Left forelimb (tissue), 1 donor: ENCODE data around the gene PPP2R1A.

Experiments
- DNase-seq: peaks from one replicate; pipeline ENCODE4 v3.0.0-alpha.2; 2018; ENCODE audit warnings: low spot score

The PPP2R1A gene

DNA sequence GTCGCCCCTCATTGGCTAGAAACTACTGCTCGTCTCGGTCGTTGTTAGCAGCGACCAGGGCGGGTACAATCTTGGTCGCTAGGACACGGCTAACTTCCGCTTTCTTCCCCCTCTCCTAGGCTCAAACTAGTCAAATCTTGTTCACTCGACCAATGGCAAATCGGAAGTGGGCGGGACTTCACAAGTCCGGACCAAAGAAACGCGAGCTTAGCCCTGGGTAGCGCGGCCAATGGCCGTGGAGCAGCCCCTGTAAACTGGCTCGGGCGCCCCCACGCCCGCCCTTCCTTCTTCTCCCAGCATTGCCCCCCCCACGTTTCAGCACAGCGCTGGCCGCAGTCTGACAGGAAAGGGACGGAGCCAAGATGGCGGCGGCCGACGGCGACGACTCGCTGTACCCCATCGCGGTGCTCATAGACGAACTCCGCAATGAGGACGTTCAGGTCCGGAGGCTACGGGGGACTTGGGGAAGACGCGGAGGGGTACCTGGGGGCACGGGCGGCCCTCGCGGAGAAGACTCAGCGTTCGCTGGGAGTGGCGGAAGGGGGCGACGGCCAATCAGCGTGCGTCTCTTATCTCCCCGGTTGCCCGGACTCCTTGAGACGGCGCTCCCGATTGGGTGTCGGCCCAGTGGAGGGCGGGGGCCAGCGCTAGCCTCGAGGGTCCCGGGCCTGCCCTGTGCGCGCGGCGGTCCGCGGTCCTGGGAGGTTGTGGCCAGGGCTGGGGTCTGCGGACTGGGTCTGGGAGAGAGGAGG, at the start of gene PPP2R1A:
Gene PPP2R1A, plus strand, starts transcription at position 318 of the 752 bp plus-strand sequence. Its CDS starts 45 bp downstream, at position 363.
- peak; percentile 99 for DNase-seq

DNA sequence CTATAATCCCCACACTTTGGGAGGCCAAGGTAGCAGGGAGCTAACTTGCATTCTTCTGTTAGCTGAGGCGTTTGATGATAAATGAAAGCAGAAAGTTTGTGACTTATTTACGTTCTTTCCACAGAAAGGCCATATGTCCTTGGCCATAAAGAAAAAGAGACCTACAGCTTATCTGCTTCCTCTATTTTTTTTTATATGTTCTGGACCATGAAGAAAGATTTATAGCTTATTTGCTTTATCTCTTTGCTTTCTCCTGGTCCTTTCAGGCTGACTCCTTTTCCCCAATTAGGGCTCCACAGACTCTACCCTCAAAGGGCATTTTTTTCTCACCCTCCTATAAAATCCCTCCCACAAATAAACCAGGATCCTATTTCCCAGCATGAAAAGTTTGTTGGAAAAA, 48.6 kb upstream of the PPP2R1A start:
- DNase-seq: no peak

DNA sequence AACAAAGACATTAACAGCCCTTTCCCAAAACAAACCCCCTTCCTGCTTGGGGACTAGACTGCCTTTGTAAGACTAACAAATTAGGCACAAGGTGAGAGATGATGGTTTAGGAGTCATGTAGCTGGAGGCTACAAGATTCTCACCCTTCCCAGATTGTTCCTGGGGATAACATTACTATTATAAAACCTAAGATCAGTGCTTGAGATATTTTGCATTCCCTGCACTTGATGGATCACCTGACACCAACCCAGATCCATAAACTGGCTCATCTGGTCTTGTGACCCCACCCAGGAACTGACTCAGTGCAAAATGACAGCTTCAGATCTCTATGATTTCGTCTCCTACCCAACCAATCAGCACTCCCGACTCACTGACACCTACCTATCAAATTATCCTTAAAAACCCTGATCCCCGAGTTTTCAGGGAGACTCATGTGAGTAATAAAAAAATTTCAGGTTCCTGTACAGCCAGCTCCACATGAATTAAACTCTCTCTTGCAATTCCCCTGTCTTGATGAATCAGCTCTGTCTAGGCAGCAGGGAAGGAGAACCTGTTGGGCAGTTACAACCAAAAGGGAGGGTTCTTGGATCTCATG, 47.8 kb upstream of the PPP2R1A start:
- no peak for DNase-seq

DNA sequence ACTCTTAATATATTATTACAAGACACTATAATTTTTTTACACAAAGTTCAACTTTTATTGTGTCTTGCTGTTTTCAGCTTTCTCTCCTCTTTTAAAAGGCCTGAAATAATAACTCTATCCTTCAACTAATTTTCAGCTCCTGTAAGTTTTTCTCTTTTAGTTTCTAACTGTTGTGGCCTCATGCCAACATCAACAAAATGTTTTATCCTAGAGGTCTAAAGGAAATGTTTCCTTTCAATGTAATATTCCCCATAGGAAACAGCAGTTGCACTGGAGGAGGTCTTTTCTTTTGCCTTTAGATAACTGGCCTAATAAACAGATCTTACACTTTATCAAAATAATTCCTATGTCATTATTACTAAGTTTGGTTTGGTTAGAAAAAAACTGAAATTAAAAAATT, 41.6 kb upstream of the PPP2R1A start:
- no peak for DNase-seq

DNA sequence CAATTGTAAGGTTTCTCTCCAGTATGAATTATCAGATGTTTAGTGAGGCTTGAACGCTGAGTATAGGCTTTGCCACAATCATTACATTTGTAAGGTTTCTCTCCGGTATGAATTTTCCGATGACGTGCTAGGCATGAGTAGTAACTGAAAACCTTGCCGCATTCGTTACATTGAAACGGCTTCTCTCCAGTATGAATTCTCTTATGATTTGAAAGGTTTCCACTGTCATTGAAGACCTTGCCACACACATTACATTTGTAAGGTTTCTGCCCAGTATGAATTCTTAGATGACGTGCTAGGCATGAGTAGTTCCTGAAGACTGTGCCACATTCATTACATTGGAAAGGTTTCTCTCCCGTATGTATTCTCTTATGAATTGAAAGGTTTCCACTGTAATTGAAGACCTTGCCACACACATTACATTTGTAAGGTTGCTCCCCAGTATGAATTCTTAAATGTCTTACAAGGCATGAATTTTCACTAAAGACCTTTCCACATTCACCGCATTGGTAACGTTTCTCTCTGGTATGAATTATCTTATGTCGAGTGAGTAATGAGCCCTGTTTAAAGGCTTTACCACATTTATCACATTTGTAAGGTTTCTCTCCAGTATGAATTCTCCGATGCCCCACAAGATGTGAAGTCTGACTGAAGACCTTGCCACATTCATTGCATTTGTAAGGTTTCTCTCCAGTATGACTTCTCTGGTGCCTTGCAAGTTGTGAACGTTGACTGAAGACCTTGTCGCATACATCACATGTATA, 34.1 kb upstream of the PPP2R1A start:
- DNase-seq: no peak

DNA sequence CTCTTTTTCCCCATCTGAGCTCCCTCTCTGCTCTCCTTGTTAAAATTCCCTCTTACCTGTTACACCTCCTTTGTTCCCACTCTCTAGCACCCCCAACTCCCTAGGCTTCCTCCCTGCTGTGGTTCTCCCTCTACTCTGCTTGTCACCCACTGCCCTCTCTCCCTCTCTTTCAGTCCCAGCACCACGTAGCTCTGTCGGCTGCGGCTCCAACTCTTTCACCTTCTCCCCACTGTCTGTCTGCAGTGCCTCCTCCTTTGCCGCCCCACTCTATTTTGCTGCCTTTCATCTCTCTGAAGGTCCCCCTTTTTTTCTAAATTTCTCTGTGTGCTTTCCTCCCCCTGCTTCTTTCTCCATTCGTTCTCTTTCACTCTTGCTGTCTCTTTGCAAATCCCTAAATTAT, 19.5 kb upstream of the PPP2R1A start:
- DNase-seq: no peak

DNA sequence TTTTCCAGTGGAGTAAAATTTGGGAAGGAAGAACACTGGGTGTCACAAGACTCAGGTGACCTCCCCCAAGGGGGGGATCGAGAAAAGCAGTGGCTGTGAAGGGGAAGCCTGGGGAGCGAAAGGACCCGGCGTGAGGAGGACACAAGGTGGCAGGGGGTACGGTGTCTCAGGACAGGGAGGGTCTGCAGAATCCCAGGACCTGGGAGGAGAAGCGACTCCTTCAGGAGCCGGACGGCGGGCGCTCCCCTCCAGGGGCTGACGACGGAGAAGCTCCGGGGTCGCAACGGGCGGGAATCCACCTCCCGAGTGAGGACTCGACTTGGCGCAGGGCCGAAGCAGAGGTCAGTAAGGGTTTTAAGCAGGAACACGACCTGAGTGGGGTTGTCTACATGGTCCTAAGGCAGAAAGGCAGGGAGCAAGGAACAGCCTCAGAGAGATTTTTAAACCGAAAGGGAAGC, 19.0 kb upstream of the PPP2R1A start:
- peak; percentile 70 for DNase-seq

DNA sequence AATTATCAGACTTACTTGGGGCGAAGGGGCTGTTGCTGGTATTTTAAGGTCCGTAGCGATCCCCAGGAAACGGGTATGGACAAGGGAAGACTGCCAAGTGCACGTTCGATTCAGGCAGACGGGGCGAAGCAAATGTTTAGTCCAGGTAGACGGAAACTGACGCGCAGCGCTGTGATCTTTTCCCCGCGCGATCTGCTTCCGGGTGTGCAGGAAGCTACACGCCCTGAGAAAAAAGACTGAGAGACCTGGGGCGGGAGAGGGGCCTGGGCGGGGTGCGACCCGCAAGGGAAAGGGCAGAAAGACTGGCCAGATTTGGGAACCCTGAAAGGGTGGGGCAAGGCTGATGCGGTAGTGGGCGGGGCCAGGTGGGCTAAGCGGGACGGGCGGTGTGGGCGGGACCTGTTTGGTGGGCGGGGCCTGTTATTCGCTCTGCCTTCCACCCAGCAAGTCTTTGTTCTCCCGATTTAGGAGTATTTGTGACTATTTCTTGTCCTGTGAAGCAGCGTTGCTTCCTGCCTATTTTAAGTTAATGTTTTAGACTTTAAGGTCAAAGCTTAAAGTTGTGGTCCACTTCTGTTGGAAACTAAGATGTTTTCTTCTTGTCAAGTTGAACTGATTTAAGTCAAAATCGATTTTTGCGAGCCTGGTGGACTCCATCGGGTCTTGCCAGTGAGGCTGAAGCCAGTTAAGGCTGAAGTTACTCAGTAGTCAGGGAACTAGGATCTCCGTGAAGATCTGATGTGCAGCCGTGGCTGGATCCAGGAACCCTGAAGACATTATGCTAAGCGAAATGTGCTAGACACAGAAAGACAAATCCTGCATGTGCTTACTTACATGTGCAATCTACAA, 18.3 kb upstream of the PPP2R1A start, which contains the start of gene ZNF836:
Gene ZNF836, minus strand, starts transcription at position 301 of the 849 bp plus-strand sequence. CDS start 3,549 bp downstream, outside the sequence.
- peak; percentile 89 for DNase-seq

DNA sequence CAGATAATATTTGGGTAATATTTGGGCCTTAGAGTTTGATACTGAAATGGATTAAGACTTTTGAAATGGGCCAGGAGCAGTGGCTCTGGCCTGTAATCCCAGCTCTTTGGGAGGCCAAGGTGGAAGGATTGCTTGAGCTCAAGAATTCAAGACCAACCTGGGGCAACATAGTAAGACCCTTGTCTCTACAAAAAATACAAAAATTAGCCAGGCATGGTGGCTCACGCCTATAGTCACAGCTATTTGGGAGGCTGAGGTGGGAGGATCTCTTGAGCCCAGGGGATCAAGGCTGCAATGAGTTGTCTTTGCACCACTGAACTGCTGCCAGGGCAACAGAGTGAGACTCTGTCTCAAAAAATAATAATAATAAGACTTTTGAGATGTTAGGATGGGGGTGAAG, 17.5 kb upstream of the PPP2R1A start:
- DNase-seq: no peak

DNA sequence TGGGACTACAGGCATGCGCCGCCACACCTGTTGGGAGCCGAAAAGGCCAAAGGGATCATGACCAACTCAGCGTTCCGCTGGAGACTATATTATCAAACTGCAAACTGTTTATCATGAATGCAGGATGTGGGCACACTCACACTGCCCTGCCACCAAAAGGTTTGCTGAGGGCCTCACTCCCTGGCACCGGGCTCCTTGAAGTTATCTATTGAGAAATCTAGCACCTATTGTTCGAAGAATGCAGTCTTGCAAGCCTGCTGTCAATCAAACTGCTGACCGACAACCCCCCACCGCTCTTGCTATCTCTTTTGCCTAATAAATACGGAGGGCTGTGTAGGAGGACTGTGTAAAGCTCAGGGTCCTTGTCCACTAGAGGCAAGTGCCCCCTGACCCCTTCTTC, 13.3 kb upstream of the PPP2R1A start:
- DNase-seq: no peak

DNA sequence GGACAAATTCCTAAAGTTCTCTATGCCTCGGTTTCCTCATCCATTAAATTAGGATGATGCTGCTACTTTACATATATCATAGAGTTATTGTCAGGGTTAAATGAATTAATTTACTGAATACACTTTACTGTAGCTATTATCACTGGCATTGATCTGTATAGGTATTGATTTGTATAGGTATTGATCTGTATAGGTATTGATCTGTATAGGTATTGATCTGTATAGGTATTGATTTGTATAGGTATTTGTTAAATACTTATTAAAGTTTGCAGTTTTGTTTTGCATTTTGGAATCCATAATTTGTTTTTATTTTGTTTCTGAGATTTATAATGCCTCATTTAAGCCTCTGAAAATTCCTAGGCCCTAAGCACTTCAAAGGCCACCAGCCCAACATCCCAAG, 2.4 kb upstream of the PPP2R1A start:
- DNase-seq: no peak

DNA sequence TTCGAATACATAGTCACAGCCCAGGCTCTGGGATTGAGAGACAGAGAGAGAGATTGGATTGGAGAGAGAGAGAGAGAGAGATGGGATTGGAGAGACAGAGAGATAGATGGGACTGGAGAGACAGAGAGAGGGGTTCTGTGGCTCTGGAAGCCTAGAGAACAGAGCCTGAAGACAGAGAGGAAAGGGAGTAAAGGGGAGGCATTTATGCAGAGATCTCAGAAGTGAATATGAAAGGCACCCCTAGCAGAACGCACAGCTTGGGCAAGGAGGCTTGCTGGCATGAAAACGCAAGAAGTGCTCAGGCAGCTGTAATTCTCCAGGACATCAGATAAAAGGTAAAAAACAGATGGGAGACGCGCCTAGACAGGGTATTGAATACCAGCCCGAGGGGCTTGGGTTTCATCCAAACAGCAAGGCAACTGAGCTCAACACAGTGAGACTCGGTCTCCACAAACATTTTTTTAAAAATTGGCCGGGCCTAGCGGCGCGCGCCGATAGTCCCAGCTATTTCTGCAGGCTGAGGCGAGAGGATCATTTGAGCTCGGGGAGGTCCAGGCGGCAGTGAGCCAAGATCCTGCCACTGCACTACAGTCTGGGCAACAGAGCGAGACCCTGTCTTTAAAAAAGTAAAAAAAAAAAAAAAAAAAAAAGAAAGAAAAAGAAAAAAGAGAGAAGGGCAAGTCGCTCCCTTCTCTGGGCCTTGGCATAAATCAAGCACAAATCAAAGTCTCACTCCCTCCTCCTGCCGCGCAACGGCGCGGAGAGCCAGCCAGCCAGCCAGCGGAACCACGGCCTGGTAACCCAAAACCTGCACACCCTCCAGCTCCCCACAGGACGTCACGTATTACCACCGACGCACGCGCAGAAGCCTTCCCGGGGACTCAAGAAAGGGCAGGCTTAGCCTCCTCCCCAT, 774 bp upstream of the PPP2R1A start:
- DNase-seq: peak; percentile 98

DNA sequence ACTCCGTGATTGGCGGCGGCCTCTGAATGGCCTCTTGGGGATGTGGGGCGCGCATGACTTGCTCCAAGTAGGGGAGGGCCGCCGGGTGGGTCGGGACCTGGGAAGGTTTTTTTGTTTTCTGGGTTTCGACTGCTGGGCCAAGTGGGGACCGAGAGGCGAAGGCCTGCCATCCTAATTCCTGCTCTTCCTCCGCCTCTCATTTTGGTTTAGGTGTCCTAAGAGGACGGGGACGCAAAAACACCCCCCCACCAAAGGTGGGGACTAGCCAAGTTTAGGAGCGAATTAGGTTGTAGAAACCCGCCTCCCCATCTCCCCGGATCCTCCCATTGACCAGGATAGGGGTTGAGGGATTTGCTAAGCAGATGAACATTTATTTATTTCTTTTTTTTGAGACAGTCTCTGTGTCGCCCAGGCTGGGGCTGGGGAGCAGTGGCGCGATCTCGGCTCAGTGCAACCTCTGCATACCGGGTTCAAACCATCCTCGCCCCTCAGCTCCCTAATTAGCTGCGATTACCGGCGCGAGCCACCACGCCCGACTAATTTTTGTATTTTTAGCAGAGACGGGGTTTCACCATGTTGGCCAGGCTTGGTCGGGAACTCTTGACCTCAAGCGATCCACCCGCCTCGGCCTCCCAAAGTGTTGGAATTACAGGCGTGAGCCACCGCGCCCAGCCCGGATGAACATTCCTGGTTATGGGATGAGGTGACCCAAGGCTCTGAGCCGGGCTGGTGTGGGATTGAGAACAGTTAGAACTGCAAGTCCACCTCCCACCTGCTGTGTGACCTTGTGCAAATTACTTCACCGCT, 838 bp downstream of the PPP2R1A start:
- no peak for DNase-seq

DNA sequence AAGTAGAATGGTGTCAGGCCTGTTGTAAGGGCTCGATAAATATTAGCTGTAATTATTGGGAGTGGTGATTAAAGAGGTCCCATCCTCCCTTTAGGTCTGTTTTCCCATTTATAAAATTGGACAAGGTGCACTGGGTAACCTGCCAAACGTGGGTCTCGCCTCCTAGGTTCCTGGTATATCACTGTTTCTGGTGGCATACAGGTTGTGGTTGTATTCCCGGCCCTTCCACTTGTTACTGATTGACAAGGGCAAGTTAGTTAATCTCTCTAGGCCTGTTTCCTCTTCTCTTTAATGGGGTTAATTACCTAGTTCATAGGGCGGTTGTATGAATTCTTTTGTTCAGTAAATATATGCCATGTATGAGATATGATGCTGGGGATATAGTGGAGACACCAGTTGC, 1.5 kb downstream of the PPP2R1A start:
- DNase-seq: no peak

DNA sequence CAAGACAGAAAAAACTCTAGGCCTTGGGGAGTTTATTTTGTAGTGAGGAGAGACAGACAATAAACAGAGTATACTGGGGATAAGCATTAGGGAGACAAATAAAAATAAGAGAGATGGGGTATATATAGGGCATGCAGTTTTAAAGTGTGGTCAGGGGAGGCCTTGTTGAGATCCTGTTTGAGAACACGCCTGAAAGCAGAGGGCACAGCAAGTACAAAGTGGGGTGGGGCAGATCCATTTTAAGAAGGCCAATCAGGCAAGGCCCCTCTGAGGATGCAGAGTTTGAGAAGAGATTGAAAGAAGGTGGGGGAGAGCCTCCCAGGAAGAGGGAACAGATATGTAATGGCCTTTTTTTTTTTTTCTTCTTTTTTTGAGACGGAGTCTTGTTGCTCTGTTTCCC, 2.1 kb downstream of the PPP2R1A start:
- DNase-seq: no peak

DNA sequence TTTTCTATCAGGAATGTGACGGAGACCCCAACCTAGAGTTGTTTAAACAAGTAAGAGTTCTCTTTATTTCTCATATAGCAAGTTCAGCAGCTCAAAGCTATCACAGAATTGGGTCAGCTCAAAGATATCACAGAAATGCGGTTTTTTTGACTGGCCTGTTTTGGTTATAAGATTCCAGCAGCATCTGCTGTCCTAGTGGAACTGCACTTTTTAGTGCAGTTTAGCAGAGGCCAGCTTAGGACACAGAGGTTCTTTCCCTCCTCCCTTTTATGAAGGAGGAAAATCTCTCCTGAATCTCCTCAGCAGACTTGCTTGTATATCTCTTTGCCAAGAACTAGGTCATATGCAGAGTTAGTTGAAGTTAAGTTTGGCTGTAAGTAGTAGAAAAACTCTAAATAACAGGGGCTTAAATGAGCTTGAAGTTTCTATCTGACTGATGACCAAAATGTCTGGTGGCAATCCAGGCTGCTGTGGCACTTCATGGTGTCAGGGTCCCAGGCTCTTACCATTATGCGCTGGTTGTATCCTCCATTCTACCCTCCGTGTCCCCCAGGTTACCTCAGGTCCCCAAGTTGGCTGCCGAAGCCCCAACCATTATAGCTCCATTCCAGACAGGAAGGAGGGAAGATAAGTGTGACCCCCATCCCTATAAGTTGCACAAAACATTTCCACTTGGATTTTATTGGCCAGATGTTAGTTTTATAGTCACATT, 6.6 kb downstream of the PPP2R1A start:
- DNase-seq: no peak

DNA sequence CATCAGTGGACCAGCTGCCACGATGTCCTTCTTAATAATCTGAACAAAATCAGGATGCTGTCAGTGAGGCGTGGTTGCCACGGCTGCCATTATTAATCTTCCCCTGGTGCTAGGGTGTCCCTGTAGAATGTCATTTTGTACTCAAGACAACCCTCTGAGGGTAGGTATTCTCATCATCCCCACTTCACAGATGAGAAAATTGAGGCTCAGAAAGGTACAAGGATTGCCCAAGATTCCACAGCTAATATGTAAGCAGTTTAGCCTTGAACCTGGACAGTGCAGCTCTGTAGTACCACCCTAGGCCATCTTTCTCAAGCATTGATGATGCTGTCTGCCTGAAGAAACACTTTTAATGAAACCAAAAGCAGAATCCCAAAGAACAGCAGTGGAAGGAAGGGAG, 8.1 kb downstream of the PPP2R1A start:
- no peak for DNase-seq

DNA sequence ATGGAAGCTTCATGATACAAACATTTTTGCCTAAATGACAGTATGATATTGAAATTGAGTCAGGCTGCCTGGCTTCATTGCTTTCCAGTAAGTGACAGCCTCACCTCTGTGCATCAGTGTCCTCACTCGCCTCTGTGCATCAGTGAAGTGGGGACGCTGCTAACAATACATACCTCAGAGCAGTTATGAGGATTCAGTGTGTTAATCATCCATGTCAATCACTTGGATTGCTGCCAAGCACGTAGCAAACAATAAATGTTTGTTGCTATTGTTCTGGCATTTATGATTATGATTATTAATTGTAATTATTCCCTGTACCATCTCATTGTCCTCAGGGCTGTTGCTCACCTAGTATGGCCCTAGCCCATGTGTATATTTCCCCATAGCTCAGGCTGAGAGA, 8.8 kb downstream of the PPP2R1A start:
- DNase-seq: no peak

DNA sequence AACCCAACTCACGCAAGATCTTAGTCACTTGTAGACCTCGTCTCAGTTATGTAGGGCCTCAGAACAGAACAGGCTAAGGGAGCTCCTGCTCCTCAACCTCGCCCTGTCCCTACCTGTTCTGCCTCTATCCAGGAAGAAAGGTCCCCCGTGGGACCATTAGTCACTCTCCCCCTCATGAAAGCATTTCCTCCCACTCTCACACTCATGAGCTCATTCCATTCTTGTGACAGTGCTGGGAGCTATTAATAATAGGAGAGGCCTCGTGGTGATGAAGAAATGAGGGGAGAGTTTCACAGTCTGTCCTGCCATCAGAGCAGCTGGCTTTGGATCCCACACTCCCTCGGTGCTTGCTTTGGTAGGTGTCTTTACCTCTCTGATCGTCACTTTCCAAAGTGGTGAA, 10.2 kb downstream of the PPP2R1A start:
- DNase-seq: no peak
